ENCODE results near the gene SCN1A. TPM values are rescaled to one million over a fixed set of nuclear protein-coding genes. Genes with fewer than 3 reads are reported as not detected.

The SCN1A gene
- total and polyA plus RNA-seq, 2 of the 4 experiments (the other 2 are of a cell fraction), result under 0.01 TPM; not detected in 1

DNA sequence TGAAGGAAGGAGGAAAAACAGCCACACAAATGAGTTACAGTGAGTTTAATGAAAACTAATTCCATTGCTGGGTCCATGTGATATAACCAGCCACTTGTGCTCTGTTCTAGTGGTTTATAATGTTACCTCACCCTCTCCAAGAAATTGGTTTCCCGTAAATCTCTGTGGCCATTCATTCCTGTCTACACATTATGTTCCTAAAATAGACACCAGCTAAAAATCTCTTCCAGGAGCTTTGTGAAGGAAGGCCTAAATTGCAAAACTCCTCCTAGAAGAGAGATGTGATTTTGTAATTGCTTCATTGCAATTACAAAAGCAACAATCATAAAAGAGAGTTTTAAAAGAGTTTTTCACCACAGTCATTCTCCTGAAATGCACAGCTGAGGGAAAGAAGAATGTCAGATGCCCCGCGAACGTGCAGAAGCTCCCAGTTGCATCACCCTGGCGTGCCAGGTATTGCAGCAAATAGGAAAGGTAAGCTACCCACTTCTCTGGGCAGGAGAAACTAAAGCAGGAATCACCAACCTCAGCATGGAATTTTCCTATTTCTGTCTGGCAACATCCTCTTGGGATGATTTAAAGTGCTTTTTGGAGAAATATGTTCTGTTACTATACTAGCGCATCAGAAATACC is 1.7 kb downstream of the SCN1A start:
- BruUV-seq (replicated peaks), result no TSS peak
- H2BK5ac ChIP-seq (ENCODE audit: low read depth, low read length, poor library complexity, severe bottlenecking), result no peak overlapping the region
- CTCF ChIA-PET, result no interaction called here

More for the DNA sequence above, 1.7 kb downstream of the SCN1A start:
- POLR2A ChIA-PET (ENCODE audit: unreplicated experiment), result no interaction called here
- ATAC-seq (ENCODE audit: low read depth), result no peak
- Histone ChIP-seq H3K9me1 (ENCODE audit: insufficient read depth, low read length) (no peaks in the 10 kb centered on the region), H4K20me1 (ENCODE audit: insufficient read depth, low read length) (no peaks in the 10 kb centered on the region), H3K4me3 (ENCODE audit: insufficient read depth, low read depth, low read length) (no peak overlapping the region), H2AFZ (replicated peaks; ENCODE audit: low read length, poor library complexity) (no peak overlapping the region), H3K9ac (ENCODE audit: low read depth, low read length) (no peak overlapping the region), H3K14ac (replicated peaks; ENCODE audit: low read depth, low read length) (no peak overlapping the region), H3K9me3 (ENCODE audit: control insufficient read depth, insufficient read depth, low read length) (no peaks in the 10 kb centered on the region), H4K5ac (ENCODE audit: low read depth, low read length) (no peak overlapping the region), H3K4me2 (ENCODE audit: low read depth, low read length) (no peak overlapping the region), H2AK9ac (replicated peaks; ENCODE audit: low read depth, low read length, poor library complexity) (no peak overlapping the region), H3K79me1 (ENCODE audit: low read depth in 1 of 2, low read length in 2 of 2) (no peaks in the 10 kb centered on the region), H3K56ac (ENCODE audit: extremely low read depth, insufficient read depth, low read length) (no peak overlapping the region), H3K27me3 (ENCODE audit: control insufficient read depth, insufficient read depth, low read length) (peaks cover 6% of the 10 kb centered on the region; the same call in 1 of the 2 replicates), H4K8ac (ENCODE audit: low read depth in 2 of 2, low read length in 2 of 2) (no peak overlapping the region), H3K23ac (ENCODE audit: low read depth, low read length) (no peak overlapping the region), H2BK15ac (ENCODE audit: low read depth, low read length) (no peak overlapping the region), H2AK5ac (ENCODE audit: low read depth, low read length) (no peak overlapping the region), H3K27ac (ENCODE audit: insufficient read depth, low read length) (no peak overlapping the region), H2BK120ac (ENCODE audit: low read depth, low read length) (no peak overlapping the region), H3K4me1 (ENCODE audit: control insufficient read depth, insufficient read depth, low read length) (no peaks in the 10 kb centered on the region), H3K4ac (ENCODE audit: low read depth, low read length) (no peak overlapping the region), H3K36me3 (ENCODE audit: control insufficient read depth, insufficient read depth, low read length) (no peaks in the 10 kb centered on the region), H4K91ac (ENCODE audit: insufficient read depth, low read depth, low read length) (no peak overlapping the region), H2BK20ac (ENCODE audit: low read depth, low read length) (no peak overlapping the region), H3K18ac (ENCODE audit: low read depth, low read length) (no peak overlapping the region)
- dilution Hi-C loops (cut with HindIII; ENCODE audit: low sequenced_read_pairs, unreplicated experiment) (no loop called here), in situ Hi-C loops (cut with MboI; ENCODE audit: low sequenced_read_pairs) (loop anchor here (25.0 kb wide), 1 partner anchor 739 kb away; no protein-coding TSS in a partner anchor), intact Hi-C loops (cut with micrococcal nuclease) (loop anchor here (5.0 kb wide), 1 partner anchor 291 kb away; no protein-coding TSS in a partner anchor)
- no CpG with 5 or more reads among the region's 6 CpGs for WGBS, 2 experiments (ENCODE audit: extremely low coverage in 2 of 2, insufficient read length in 1 of 2)
- TF ChIP-seq POLR2A (IDR thresholded peaks at IDR 0.05; ENCODE audit: low read depth, low read length) (no peak), MAFK (IDR thresholded peaks at IDR 0.05; ENCODE audit: low read depth, low read length) (no peak), MXI1 (IDR thresholded peaks at IDR 0.05; ENCODE audit: borderline replicate concordance, low read depth, low read length) (no peak), RFX5 (IDR thresholded peaks at IDR 0.05; ENCODE audit: low read depth, low read length) (no peak), MAZ (IDR thresholded peaks at IDR 0.05; ENCODE audit: borderline replicate concordance, low read depth, low read length) (no peak), CEBPB (IDR thresholded peaks at IDR 0.05; ENCODE audit: low read depth, low read length) (no peak), BHLHE40 (IDR thresholded peaks at IDR 0.05; ENCODE audit: low read depth, low read length) (no peak), NFE2L2 (IDR thresholded peaks at IDR 0.05; ENCODE audit: low read depth, low read length) (no peak), FOS (IDR thresholded peaks at IDR 0.05; ENCODE audit: low read depth, low read length) (no peak), RAD21 (IDR thresholded peaks at IDR 0.05; ENCODE audit: low read length) (no peak), RCOR1 (IDR thresholded peaks at IDR 0.05; ENCODE audit: insufficient replicate concordance, low read length) (no peak), CHD1 (IDR thresholded peaks at IDR 0.05; ENCODE audit: low read depth, low read length) (no peak)
- TF ChIP-seq, protein P1, sequence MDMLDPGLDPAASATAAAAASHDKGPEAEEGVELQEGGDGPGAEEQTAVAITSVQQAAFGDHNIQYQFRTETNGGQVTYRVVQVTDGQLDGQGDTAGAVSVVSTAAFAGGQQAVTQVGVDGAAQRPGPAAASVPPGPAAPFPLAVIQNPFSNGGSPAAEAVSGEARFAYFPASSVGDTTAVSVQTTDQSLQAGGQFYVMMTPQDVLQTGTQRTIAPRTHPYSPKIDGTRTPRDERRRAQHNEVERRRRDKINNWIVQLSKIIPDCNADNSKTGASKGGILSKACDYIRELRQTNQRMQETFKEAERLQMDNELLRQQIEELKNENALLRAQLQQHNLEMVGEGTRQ (IDR thresholded peaks at IDR 0.05; ENCODE audit: low read depth, low read length), result no peak
- TF ChIP-seq, protein P2, sequence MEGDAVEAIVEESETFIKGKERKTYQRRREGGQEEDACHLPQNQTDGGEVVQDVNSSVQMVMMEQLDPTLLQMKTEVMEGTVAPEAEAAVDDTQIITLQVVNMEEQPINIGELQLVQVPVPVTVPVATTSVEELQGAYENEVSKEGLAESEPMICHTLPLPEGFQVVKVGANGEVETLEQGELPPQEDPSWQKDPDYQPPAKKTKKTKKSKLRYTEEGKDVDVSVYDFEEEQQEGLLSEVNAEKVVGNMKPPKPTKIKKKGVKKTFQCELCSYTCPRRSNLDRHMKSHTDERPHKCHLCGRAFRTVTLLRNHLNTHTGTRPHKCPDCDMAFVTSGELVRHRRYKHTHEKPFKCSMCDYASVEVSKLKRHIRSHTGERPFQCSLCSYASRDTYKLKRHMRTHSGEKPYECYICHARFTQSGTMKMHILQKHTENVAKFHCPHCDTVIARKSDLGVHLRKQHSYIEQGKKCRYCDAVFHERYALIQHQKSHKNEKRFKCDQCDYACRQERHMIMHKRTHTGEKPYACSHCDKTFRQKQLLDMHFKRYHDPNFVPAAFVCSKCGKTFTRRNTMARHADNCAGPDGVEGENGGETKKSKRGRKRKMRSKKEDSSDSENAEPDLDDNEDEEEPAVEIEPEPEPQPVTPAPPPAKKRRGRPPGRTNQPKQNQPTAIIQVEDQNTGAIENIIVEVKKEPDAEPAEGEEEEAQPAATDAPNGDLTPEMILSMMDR (conservative IDR thresholded peaks at IDR 0.05; ENCODE audit: low read depth, low read length), result no peak
- TF ChIP-seq, protein P3, sequence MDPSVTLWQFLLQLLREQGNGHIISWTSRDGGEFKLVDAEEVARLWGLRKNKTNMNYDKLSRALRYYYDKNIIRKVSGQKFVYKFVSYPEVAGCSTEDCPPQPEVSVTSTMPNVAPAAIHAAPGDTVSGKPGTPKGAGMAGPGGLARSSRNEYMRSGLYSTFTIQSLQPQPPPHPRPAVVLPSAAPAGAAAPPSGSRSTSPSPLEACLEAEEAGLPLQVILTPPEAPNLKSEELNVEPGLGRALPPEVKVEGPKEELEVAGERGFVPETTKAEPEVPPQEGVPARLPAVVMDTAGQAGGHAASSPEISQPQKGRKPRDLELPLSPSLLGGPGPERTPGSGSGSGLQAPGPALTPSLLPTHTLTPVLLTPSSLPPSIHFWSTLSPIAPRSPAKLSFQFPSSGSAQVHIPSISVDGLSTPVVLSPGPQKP (IDR thresholded peaks at IDR 0.05; ENCODE audit: borderline replicate concordance, low read depth, low read length), result no peak
- no peak for DNase-seq
